Activated effector memory CD4-positive, alpha-beta T cell treated with Interleukin-2 at 50 U/mL for 16 hours (primary cell): ENCODE data around the gene BANF2.

Source experiments
- DNase-seq: peaks from one replicate; pipeline ENCODE4 v3.0.0-alpha.2; 2020

Gene BANF2

GRCh38 chr20:17664025-17664633 lies 35.6 kb upstream of the BANF2 start:
- DNase-seq = no peak

- no peak for DNase-seq
Observed at GRCh38 chr20:17665756-17666155, 34.0 kb upstream of the BANF2 start.

- DNase-seq = no peak
Observed at GRCh38 chr20:17666481-17666880, 33.3 kb upstream of the BANF2 start.

- DNase-seq = no peak
Observed at GRCh38 chr20:17667445-17667844, 32.3 kb upstream of the BANF2 start.

GRCh38 chr20:17668432-17668831 lies 31.3 kb upstream of the BANF2 start:
- no peak for DNase-seq

- no peak for DNase-seq
Observed at GRCh38 chr20:17669306-17669931, 30.3 kb upstream of the BANF2 start.

- DNase-seq = no peak
Observed at GRCh38 chr20:17671011-17671410, 28.8 kb upstream of the BANF2 start.

- DNase-seq = no peak
Observed at GRCh38 chr20:17671565-17671964, 28.2 kb upstream of the BANF2 start.

GRCh38 chr20:17673084-17673483 lies 26.7 kb upstream of the BANF2 start:
- no peak for DNase-seq

- DNase-seq = no peak
Observed at GRCh38 chr20:17674722-17675518, 24.8 kb upstream of the BANF2 start.

- no peak for DNase-seq
Observed at GRCh38 chr20:17675519-17676377, 24.0 kb upstream of the BANF2 start.

GRCh38 chr20:17676378-17676759 lies 23.4 kb upstream of the BANF2 start:
- no peak for DNase-seq

GRCh38 chr20:17676942-17677341 lies 22.8 kb upstream of the BANF2 start:
- no peak for DNase-seq

- DNase-seq = no peak
Observed at GRCh38 chr20:17678295-17678694, 21.5 kb upstream of the BANF2 start.

- no peak for DNase-seq
Observed at GRCh38 chr20:17678886-17679285, 20.9 kb upstream of the BANF2 start.

- no peak for DNase-seq
Observed at GRCh38 chr20:17679941-17680835, 19.6 kb upstream of the BANF2 start.

GRCh38 chr20:17680836-17681725 lies 18.7 kb upstream of the BANF2 start:
- DNase-seq = peak; percentile 70

- DNase-seq = no peak
Observed at GRCh38 chr20:17681726-17682102, 18.1 kb upstream of the BANF2 start.

GRCh38 chr20:17682103-17682888 lies 17.5 kb upstream of the BANF2 start, which contains the start of gene RRBP1:
RRBP1 (minus strand) TSS chr20:17682242; CDS start chr20:17660507, 21,735 bp downstream.
- peak; percentile 96 for DNase-seq

- DNase-seq = no peak
Observed at GRCh38 chr20:17682889-17683198, 16.9 kb upstream of the BANF2 start.
